ENCODE measurements around the gene HBE1.

GRCh38 chr11:5281596-5281995 is 11.9 kb upstream of the HBE1 start:
- TF ChIP-seq POLR2A (IDR thresholded peaks at IDR 0.05) (no peak), CTCF (IDR thresholded peaks at IDR 0.05) (no peak)
